Choroid plexus epithelial cell (primary cell): Measurements from ENCODE around the gene TGFBR3.

Experiments used
- DNase-seq: peaks from one replicate; pipeline ENCODE4 v3.0.0-alpha.2; 2010; ENCODE audit warnings: low read depth
- H3K4me3 ChIP-seq: 2 replicates; pipeline ENCODE4 v1.5.1; 2011; ENCODE audit warnings: low read depth, mild to moderate bottlenecking, control low read depth, low read length, moderate library complexity
- CTCF ChIP-seq: conservative IDR thresholded peaks from 2 replicates; pipeline ENCODE4 v1.5.1; 2011; ENCODE audit warnings: low read depth, mild to moderate bottlenecking, control low read depth, inconsistent platforms, low read length, moderate library complexity

The TGFBR3 gene

GRCh38 chr1:91733108-91733710 lies 152.7 kb downstream of the TGFBR3 start:
- no peak for TF ChIP-seq CTCF
- no peak for DNase-seq
- no peak overlapping the region for H3K4me3 ChIP-seq

GRCh38 chr1:91732291-91733107 lies 153.5 kb downstream of the TGFBR3 start:
- peak; percentile 82 for DNase-seq
- no peak overlapping the region for H3K4me3 ChIP-seq
- TF ChIP-seq CTCF, result no peak

GRCh38 chr1:91731815-91732214 lies 154.1 kb downstream of the TGFBR3 start:
- DNase-seq, result peak; percentile 31
- TF ChIP-seq CTCF, result no peak
- no peak overlapping the region for H3K4me3 ChIP-seq

GRCh38 chr1:91730801-91731732 lies 154.9 kb downstream of the TGFBR3 start:
- no peak for TF ChIP-seq CTCF

GRCh38 chr1:91729621-91730358 lies 156.2 kb downstream of the TGFBR3 start:
- no peak overlapping the region for H3K4me3 ChIP-seq
- TF ChIP-seq CTCF, result no peak
- no peak for DNase-seq

More at GRCh38 chr1:91730801-91731732, 154.9 kb downstream of the TGFBR3 start:
- H3K4me3 ChIP-seq, result no peak overlapping the region
- peak; percentile 58 for DNase-seq

GRCh38 chr1:91727763-91728162 lies 158.2 kb downstream of the TGFBR3 start:
- no peak for TF ChIP-seq CTCF
- H3K4me3 ChIP-seq, result no peak overlapping the region
- no peak for DNase-seq
